Neuronal stem cell (in vitro differentiated cells): ENCODE measurements around the gene NUDT3.

Experiments
- DNase-seq: peaks from one replicate; pipeline ENCODE4 v3.0.0-alpha.2; 2013; ENCODE audit warnings: low spot score
- H2AFZ ChIP-seq: one replicate; pipeline ENCODE4 v1.6.1; 2013; ENCODE audit warnings: mild to moderate bottlenecking, low read length, inconsistent platforms
- H2AK5ac ChIP-seq: 2 replicates; pipeline ENCODE4 v1.6.1; 2013; ENCODE audit warnings: low read depth, mild to moderate bottlenecking, inconsistent platforms, low read length, moderate library complexity, mixed read lengths
- H2BK120ac ChIP-seq: 2 replicates; pipeline ENCODE4 v1.6.1; 2013; ENCODE audit warnings: low read depth, mild to moderate bottlenecking, inconsistent platforms, low read length, moderate library complexity, mixed read lengths
- H2BK12ac ChIP-seq: one replicate; pipeline ENCODE4 v1.6.1; 2013; ENCODE audit warnings: low read length, inconsistent platforms
- H2BK15ac ChIP-seq: 2 replicates; pipeline ENCODE4 v1.6.1; 2013; ENCODE audit warnings: mild to moderate bottlenecking, low read length, inconsistent platforms, mixed read lengths
- H2BK5ac ChIP-seq: one replicate; pipeline ENCODE4 v1.6.1; 2013; ENCODE audit warnings: inconsistent platforms, mild to moderate bottlenecking, low read length, moderate library complexity
- H3K14ac ChIP-seq: one replicate; pipeline ENCODE4 v1.6.1; 2013; ENCODE audit warnings: low read length, inconsistent platforms
- H3K18ac ChIP-seq: 2 replicates; pipeline ENCODE4 v1.6.1; 2013; ENCODE audit warnings: low read length, inconsistent platforms
- H3K23ac ChIP-seq: 2 replicates; pipeline ENCODE4 v1.6.1; 2013; ENCODE audit warnings: low read depth, mild to moderate bottlenecking, mixed read lengths, low read length, inconsistent platforms; ENCODE audit not compliant: poor library complexity
- H3K27ac ChIP-seq: replicated peaks from 3 replicates; pipeline ENCODE4 v1.5.1; 2013; ENCODE audit warnings: low read length, inconsistent platforms
- H3K27me3 ChIP-seq, 3 experiments: 2 replicates each; pipeline ENCODE4 v1.6.1; 2013; ENCODE audit warnings: low read length in 3 of 3, mild to moderate bottlenecking in 2 of 3, inconsistent platforms in 1 of 3, low read depth in 1 of 3, mixed read lengths in 1 of 3, moderate library complexity in 1 of 3; ENCODE audit not compliant: control insufficient read depth in 3 of 3, insufficient read depth in 3 of 3
- H3K36me3 ChIP-seq, 2 donors: replicated peaks in 1 of 2; 2 replicates each; pipeline ENCODE4 v1.6.1; 2013; ENCODE audit warnings: low read length in 2 of 2; ENCODE audit not compliant: control insufficient read depth in 2 of 2, insufficient read depth in 2 of 2
- H3K4ac ChIP-seq: 2 replicates; pipeline ENCODE4 v1.6.1; 2013; ENCODE audit warnings: inconsistent platforms, mild to moderate bottlenecking, low read length, moderate library complexity
- H3K4me1 ChIP-seq, 2 donors: 1 replicate in 1 of 2; 2 replicates in 1 of 2; pipeline ENCODE4 v1.6.1; 2013; ENCODE audit warnings: low read length in 2 of 2, low read depth in 1 of 2; ENCODE audit not compliant: control insufficient read depth in 2 of 2, insufficient read depth in 1 of 2
- H3K4me2 ChIP-seq: one replicate; pipeline ENCODE4 v1.6.1; 2013; ENCODE audit warnings: mild to moderate bottlenecking, low read length, inconsistent platforms; ENCODE audit not compliant: insufficient read depth, poor library complexity, severe bottlenecking
- H3K4me3 ChIP-seq, 2 donors: 2 replicates each; pipeline ENCODE4 v1.5.1; 2013; ENCODE audit warnings: low read length in 2 of 2, mild to moderate bottlenecking in 2 of 2, inconsistent platforms in 1 of 2, moderate library complexity in 1 of 2
- H3K79me1 ChIP-seq: one replicate; pipeline ENCODE4 v1.6.1; 2013; ENCODE audit warnings: low read depth, mild to moderate bottlenecking, inconsistent platforms, low read length, moderate library complexity
- H3K9ac ChIP-seq: one replicate; pipeline ENCODE4 v1.6.1; 2013; ENCODE audit warnings: mild to moderate bottlenecking, low read depth, low read length, inconsistent platforms; ENCODE audit not compliant: poor library complexity
- H3K9me3 ChIP-seq, 2 donors: replicated peaks in 1 of 2; 2 replicates each; pipeline versions ENCODE3 to v1.6.1; 2013; ENCODE audit warnings: low read length in 2 of 2, mild to moderate bottlenecking in 2 of 2, inconsistent platforms in 1 of 2, low read depth in 1 of 2, mixed read lengths in 1 of 2, moderate library complexity in 1 of 2; ENCODE audit not compliant: control insufficient read depth in 2 of 2, insufficient read depth in 1 of 2
- H4K8ac ChIP-seq: one replicate; pipeline ENCODE4 v1.6.1; 2013; ENCODE audit warnings: low read depth, mild to moderate bottlenecking, inconsistent platforms, low read length, moderate library complexity
- H4K91ac ChIP-seq: one replicate; pipeline ENCODE4 v1.6.1; 2013; ENCODE audit warnings: low read length, low read depth, mild to moderate bottlenecking, inconsistent platforms; ENCODE audit not compliant: poor library complexity
- WGBS, 2 donors: extraction: QIAGEN DNeasy Blood & Tissue Kit; methylation state at CpG; one replicate each; pipeline ENCODE4 v1.1.7; 2013; ENCODE audit warnings: missing lambda C conversion rate in 2 of 2, mixed read lengths in 1 of 2; ENCODE audit not compliant: insufficient read length in 2 of 2, insufficient replicate concordance in 1 of 2; ENCODE audit errors: extremely low coverage in 2 of 2; 5-methylcytosine and 5-hydroxymethylcytosine counted together

Gene NUDT3

DNA sequence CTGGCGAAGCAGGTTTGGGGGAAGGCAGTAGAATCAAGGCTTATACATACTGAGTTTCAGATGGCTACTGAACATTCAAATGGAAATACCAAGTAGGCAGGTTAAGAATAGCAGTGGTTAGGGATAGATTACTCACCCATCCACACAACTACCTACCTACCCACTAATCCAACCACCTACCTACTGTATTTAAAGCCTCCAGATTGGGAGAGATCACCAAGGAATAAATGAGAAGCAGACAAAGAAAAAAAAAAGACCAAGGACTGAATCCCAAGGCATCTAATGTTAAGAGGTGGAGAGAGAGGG, 75.3 kb downstream of the NUDT3 start:
- Histone ChIP-seq H4K8ac (no peak overlapping the region), H3K4ac (no peak overlapping the region), H2BK15ac (no peak overlapping the region), H3K18ac (no peak overlapping the region), H2AK5ac (no peak overlapping the region), H3K23ac (no peak overlapping the region), H3K27ac (no peak overlapping the region), H3K4me3 (no peak overlapping the region), H3K79me1 (peaks cover 4% of the 10 kb centered on the region), H3K9ac (no peak overlapping the region), H3K36me3 (peaks cover 0 to 12% of the 10 kb centered on the region in 2 donors), H3K4me2 (no peak overlapping the region), H2BK120ac (no peak overlapping the region), H3K9me3 (no peaks in the 10 kb centered on the region), H3K14ac (no peak overlapping the region), H2AFZ (no peak overlapping the region), H2BK12ac (no peak overlapping the region), H2BK5ac (no peak overlapping the region), H4K91ac (no peak overlapping the region), H3K27me3 (no peaks in the 10 kb centered on the region), H3K4me1 (no peaks in the 10 kb centered on the region)
- WGBS, 2 donors, result no CpG with 5 or more reads among the region's 1 CpG
- DNase-seq, result no peak

DNA sequence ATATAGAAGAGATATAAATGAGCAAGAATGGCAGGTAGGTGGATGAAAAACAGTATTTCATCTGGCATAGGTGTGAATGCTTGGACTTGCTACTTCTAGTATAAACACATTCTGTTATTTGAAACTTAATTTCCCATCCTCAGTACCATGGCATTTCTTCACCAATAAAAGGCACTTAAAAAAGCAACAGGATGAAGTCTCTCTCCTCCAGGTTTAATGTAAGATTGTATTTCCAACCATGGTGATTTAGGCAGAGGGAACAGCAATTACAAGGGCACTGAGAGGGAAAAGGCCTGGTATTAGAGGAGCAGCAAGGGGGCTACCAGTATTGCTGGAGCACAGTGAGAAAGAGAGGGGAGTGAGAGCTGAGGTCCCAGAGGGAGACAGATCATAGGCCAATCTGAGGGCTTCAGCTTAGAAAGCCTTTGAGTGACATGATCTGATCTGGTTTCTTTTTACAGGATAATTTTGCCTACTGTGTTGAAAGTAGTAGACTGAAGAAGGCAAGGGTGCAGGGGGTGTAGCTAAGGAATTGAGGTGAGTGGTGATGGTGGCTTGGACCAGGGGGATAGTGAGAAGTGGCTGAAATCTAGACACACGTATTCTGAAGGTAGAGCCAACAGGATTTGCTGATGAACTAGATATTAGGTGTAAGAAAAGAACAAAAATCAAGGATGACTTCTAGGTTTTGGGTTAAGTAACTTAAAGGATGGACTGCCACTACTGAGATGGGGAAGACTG, 75.9 kb downstream of the NUDT3 start:
- no peak for DNase-seq
- Histone ChIP-seq H3K9ac (no peak overlapping the region), H4K8ac (no peak overlapping the region), H3K27ac (no peak overlapping the region), H3K4me2 (no peak overlapping the region), H2AK5ac (no peak overlapping the region), H3K36me3 (peaks cover 0 to 12% of the 10 kb centered on the region in 2 donors), H3K4me1 (no peaks in the 10 kb centered on the region), H2AFZ (no peak overlapping the region), H3K27me3 (no peaks in the 10 kb centered on the region), H2BK120ac (no peak overlapping the region), H3K14ac (no peak overlapping the region), H3K4me3 (no peak overlapping the region), H3K9me3 (no peaks in the 10 kb centered on the region), H3K4ac (no peak overlapping the region), H3K18ac (no peak overlapping the region), H2BK12ac (no peak overlapping the region), H4K91ac (no peak overlapping the region), H3K23ac (no peak overlapping the region), H2BK15ac (no peak overlapping the region), H2BK5ac (no peak overlapping the region), H3K79me1 (peaks cover 4% of the 10 kb centered on the region)
- no CpG with 5 or more reads among the region's 1 CpG for WGBS, 2 donors

GRCh38 chr6:34315780-34316179, 76.7 kb downstream of the NUDT3 start:
- no peak overlapping the region for H2AK5ac ChIP-seq
- H3K14ac ChIP-seq, result no peak overlapping the region
- no peak for DNase-seq
- no peak overlapping the region for H2BK5ac ChIP-seq
- H3K79me1 ChIP-seq, result peaks cover 4% of the 10 kb centered on the region
- H3K9ac ChIP-seq, result no peak overlapping the region
- H3K9me3 ChIP-seq, result no peaks in the 10 kb centered on the region
- H3K27ac ChIP-seq, result no peak overlapping the region
- H3K18ac ChIP-seq, result no peak overlapping the region
- H2BK120ac ChIP-seq, result no peak overlapping the region
- H2AFZ ChIP-seq, result no peak overlapping the region
- H4K91ac ChIP-seq, result no peak overlapping the region
- WGBS, 2 donors, result no CpG with 5 or more reads among the region's 6 CpGs
- no peaks in the 10 kb centered on the region for H3K4me1 ChIP-seq
- H3K4me3 ChIP-seq, result no peak overlapping the region
- H4K8ac ChIP-seq, result no peak overlapping the region
- H2BK15ac ChIP-seq, result no peak overlapping the region
- H3K23ac ChIP-seq, result no peak overlapping the region
- no peak overlapping the region for H2BK12ac ChIP-seq
- H3K27me3 ChIP-seq, result no peaks in the 10 kb centered on the region
- peaks cover 0 to 9% of the 10 kb centered on the region in 2 donors for H3K36me3 ChIP-seq
- H3K4me2 ChIP-seq, result no peak overlapping the region
- H3K4ac ChIP-seq, result no peak overlapping the region

DNA sequence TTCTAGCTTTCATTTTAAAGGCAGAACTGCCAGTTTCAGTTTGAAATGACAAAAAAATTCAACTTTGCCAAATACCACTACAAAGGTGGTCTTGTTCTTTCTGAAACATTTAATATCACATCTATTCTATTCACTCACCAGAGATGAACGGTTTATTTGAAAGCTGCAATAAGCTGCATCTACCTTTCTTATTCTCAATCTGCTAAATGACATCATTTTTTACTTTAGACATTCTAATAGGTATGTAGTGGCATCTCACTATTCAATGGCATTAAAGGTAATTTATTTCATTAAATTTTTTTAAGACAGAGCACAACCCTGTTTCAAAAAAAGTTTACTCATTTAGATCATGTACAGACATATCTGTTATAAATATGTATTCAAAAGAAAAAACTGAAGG, 77.2 kb downstream of the NUDT3 start:
- Histone ChIP-seq H3K79me1 (peaks cover 4% of the 10 kb centered on the region), H3K27ac (no peak overlapping the region), H3K23ac (no peak overlapping the region), H3K4me1 (no peaks in the 10 kb centered on the region), H3K9ac (no peak overlapping the region), H2BK12ac (no peak overlapping the region), H3K4me3 (no peak overlapping the region), H3K27me3 (no peaks in the 10 kb centered on the region), H3K9me3 (no peaks in the 10 kb centered on the region), H2BK5ac (no peak overlapping the region), H3K36me3 (peaks cover 0 to 8% of the 10 kb centered on the region in 2 donors), H3K4ac (no peak overlapping the region), H3K18ac (no peak overlapping the region), H3K14ac (no peak overlapping the region), H4K91ac (no peak overlapping the region), H2BK15ac (no peak overlapping the region), H2BK120ac (no peak overlapping the region), H4K8ac (no peak overlapping the region), H3K4me2 (no peak overlapping the region), H2AK5ac (no peak overlapping the region), H2AFZ (no peak overlapping the region)
- DNase-seq, result no peak
- no CpG with 5 or more reads among the region's 1 CpG for WGBS, 2 donors
